Right atrium auricular region (tissue), 2 donors: ENCODE measurements around the gene PA2G4. TPM values are rescaled to one million over a fixed set of nuclear protein-coding genes. Genes with fewer than 3 reads are reported as not detected.

ENCODE experiments used
- DNase-seq: peaks from one replicate; pipeline ENCODE4 v3.0.0-alpha.2; 2019; ENCODE audit warnings: low spot score
- H3K27ac ChIP-seq, 2 donors: fragments of 200-600 bp; sonication (generic); 1 replicate in 1 of 2; 2 replicates in 1 of 2; pipeline ENCODE4 v1.5.1; 2016 to 2019
- H3K27me3 ChIP-seq, 2 donors: fragments of 200-600 bp; sonication (generic); one replicate each; pipeline versions ENCODE4 v1.5.1 to v1.6.0; 2017 to 2019
- H3K36me3 ChIP-seq: fragments of 200-600 bp; sonication (generic); one replicate; pipeline ENCODE4 v1.5.1; 2016
- H3K4me1 ChIP-seq, 2 donors: fragments of 200-600 bp; sonication (generic); one replicate each; pipeline versions ENCODE4 v1.5.1 to v1.6.0; 2017 to 2019
- H3K4me3 ChIP-seq, 2 donors: fragments of 200-600 bp; sonication (generic); 1 replicate in 1 of 2; 2 replicates in 1 of 2; pipeline ENCODE4 v1.5.1; 2017 to 2019; ENCODE audit warnings: mild to moderate bottlenecking in 1 of 2, moderate library complexity in 1 of 2
- H3K9me3 ChIP-seq, 2 donors: fragments of 200-600 bp; sonication (generic); one replicate each; pipeline ENCODE4 v1.5.1; 2019
- CTCF ChIP-seq, 2 donors: fragments of 200-600 bp; sonication (generic); IDR thresholded peaks; one replicate each; pipeline ENCODE4 v1.5.1; 2019; ENCODE audit warnings: antibody characterized with exemption in 2 of 2
- total RNA-seq, 2 donors: library from RNA; depleted of rRNA; stranded (reverse); fragments of >200 nt; gene quantifications; one replicate each; pipeline ENCODE4 v1.1.0, GENCODE V29; 2016

PA2G4 gene
- total RNA-seq, 2 donors from 2014 or later: 91.4 to 116 TPM

GRCh38 chr12:56078427-56078826, 25.9 kb upstream of the PA2G4 start:
- no peak overlapping the region for H3K27ac ChIP-seq
- DNase-seq: no peak
- H3K4me3 ChIP-seq: no peak overlapping the region
- TF ChIP-seq CTCF (IDR thresholded peaks at IDR 0.05): no peak
- H3K9me3 ChIP-seq: no peaks in the 10 kb centered on the region
- H3K4me1 ChIP-seq: peaks cover 0 to 15% of the 10 kb centered on the region in 2 donors
- no peaks in the 10 kb centered on the region for H3K27me3 ChIP-seq
- no peaks in the 10 kb centered on the region for H3K36me3 ChIP-seq

DNA sequence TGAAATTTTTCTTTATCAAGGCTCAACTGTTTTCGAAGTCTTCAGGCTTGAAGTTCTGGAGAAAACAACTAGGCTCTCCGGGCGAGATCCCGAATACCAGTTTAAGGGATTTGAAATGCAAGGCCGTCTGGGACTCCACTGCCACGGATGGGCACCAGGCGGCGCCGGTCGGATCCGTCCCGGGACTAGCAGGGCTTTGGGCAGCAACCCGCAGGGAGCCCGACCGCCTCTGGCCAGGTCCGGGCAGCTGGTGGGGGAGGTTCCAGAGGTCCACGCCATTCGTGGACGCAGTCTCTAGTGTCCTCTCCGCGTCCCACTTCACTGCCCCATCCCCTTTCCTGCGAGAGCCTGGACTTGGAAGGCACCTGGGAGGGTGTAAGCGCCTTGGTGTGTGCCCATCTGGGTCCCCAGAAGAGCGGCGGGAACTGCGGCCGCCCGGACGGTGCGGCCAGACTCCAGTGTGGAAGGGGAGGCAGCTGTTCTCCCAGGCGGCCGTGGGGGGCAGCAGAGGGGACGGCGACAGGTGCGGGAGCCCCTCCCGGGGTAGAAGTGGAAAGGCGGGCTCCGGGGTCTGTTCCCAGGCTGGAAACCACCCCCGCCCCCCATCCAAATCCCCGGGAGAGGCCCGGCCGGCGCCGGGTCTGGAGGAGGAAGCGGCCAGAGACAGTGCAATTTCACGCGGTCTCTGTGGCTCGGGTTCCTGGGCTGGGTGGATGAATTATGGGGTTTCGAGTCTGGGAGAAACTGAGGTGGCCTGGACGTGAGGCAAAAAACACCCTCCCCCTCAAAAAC, 25.2 kb upstream of the PA2G4 start:
- Histone ChIP-seq H3K4me1 (peaks cover 0 to 15% of the 10 kb centered on the region in 2 donors), H3K36me3 (no peaks in the 10 kb centered on the region), H3K9me3 (no peaks in the 10 kb centered on the region), H3K27me3 (no peaks in the 10 kb centered on the region), H3K27ac (peak overlapping the region; percentile 34 to 56), H3K4me3 (peak overlapping the region; percentile 36 to 59)
- peak; percentile 74 to 76 for TF ChIP-seq CTCF (IDR thresholded peaks at IDR 0.05)
- peak; percentile 90 for DNase-seq

DNA sequence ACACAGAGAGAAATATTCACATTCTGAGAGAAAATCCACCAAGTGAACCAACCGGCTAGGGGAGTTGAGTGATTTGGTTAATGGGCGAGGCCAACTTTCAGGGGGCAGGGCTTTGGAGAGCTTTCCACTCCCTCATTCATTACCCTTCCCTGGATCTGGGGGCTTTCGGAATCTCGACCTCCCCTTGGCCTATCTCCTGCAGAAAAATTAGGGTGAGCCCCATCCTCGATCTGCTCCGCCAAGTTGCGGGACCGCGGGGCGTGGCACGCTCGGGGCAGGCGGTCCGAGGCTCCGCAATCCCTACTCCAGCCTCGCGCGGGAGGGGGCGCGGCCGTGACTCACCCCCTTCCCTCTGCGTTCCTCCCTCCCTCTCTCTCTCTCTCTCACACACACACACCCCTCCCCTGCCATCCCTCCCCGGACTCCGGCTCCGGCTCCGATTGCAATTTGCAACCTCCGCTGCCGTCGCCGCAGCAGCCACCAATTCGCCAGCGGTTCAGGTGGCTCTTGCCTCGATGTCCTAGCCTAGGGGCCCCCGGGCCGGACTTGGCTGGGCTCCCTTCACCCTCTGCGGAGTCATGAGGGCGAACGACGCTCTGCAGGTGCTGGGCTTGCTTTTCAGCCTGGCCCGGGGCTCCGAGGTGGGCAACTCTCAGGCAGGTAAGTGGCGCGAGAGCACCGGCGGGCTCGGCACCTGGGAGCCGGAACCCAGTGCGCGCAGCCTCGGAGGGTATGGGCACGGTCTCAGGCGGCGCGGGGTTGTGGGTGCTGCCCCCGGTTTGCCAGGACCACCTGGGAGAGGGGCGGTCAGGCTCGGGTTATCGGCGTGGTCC, 24.4 kb upstream of the PA2G4 start, which contains the start of gene ERBB3:
TSS of gene ERBB3 (plus strand) at position 443 of the 833 bp plus-strand sequence. CDS start at position 579, 136 bp downstream.
- Histone ChIP-seq H3K36me3 (no peaks in the 10 kb centered on the region), H3K9me3 (no peaks in the 10 kb centered on the region), H3K4me1 (peaks cover 0 to 15% of the 10 kb centered on the region in 2 donors), H3K27ac (peak within 1 kb of the TSS; percentile 34 to 56), H3K4me3 (peak within 1 kb of the TSS; percentile 36 to 59), H3K27me3 (no peaks in the 10 kb centered on the region)
- TF ChIP-seq CTCF (IDR thresholded peaks at IDR 0.05): no peak
- DNase-seq: peak; percentile 78

- TF ChIP-seq CTCF (IDR thresholded peaks at IDR 0.05): no peak
- DNase-seq: no peak
- H3K36me3 ChIP-seq: no peaks in the 10 kb centered on the region
- peaks cover 0 to 15% of the 10 kb centered on the region in 2 donors for H3K4me1 ChIP-seq
- no peaks in the 10 kb centered on the region for H3K9me3 ChIP-seq
- H3K4me3 ChIP-seq: peak overlapping the region; percentile 36 to 59
- peak overlapping the region in 1 of 2 donors; percentile 35 for H3K27ac ChIP-seq
- no peaks in the 10 kb centered on the region for H3K27me3 ChIP-seq
These were observed 23.7 kb upstream of the PA2G4 start for GRCh38 chr12:56080556-56081138.

- no peak overlapping the region for H3K27ac ChIP-seq
- TF ChIP-seq CTCF (IDR thresholded peaks at IDR 0.05): no peak
These were observed 22.7 kb upstream of the PA2G4 start for GRCh38 chr12:56081393-56082347.

More at GRCh38 chr12:56081393-56082347, 22.7 kb upstream of the PA2G4 start:
- Histone ChIP-seq H3K9me3 (no peaks in the 10 kb centered on the region), H3K36me3 (no peaks in the 10 kb centered on the region), H3K4me1 (peaks cover 0 to 16% of the 10 kb centered on the region in 2 donors), H3K4me3 (no peak overlapping the region), H3K27me3 (no peaks in the 10 kb centered on the region)
- DNase-seq: no peak
